Measurements from ENCODE around the gene SLC44A4. TPM values are rescaled to one million over a fixed set of nuclear protein-coding genes. Genes with fewer than 3 reads are reported as not detected.
"Not testable (repeated sequence)": the region's sequence is repeated elsewhere in the genome, so short reads cannot be mapped to it uniquely, and the experiment has no call there.

SLC44A4 gene
- total RNA-seq, 2 experiments from 2014 or later, result 0.20 TPM; not detected in 1

GRCh38 chr6:31822036-31822821, 56.6 kb downstream of the SLC44A4 start:
- peaks cover 17% of the 10 kb centered on the region for H3K36me3 Mint-ChIP-seq (ENCODE audit: low read depth)
- H3K4me1 Mint-ChIP-seq (ENCODE audit: low read depth), result peaks cover 62% of the 10 kb centered on the region
- Histone ChIP-seq H3K4me1 (ENCODE audit: insufficient read depth, low read length) (peaks cover 58% of the 10 kb centered on the region), H3K27me3 (ENCODE audit: control insufficient read depth in 1 of 2, insufficient read depth in 2 of 2, low read length in 2 of 2) (no peaks in the 10 kb centered on the region), H3K36me3 (ENCODE audit: insufficient read depth, low read length) (no peaks in the 10 kb centered on the region), H3K4me3 (ENCODE audit: low read length) (peak overlapping the region; percentile 63), H3K9me3 (ENCODE audit: control insufficient read depth in 1 of 2, insufficient read depth in 1 of 2, low read length in 2 of 2) (no peaks in the 10 kb centered on the region), H3K27ac (ENCODE audit: low read depth in 1 of 2, low read length in 2 of 2) (peak overlapping the region; percentile 83 to 84)
- CTCF ChIA-PET, result no interaction called here
- intact Hi-C loops (cut with DNase I, micrococcal nuclease), result loop anchor here in 1 of 2 experiments (2.0 kb wide), 1 partner anchor 15 kb away; the partner anchor contains the start of gene LSM2
- peak overlapping the region; percentile 94 for H3K27ac Mint-ChIP-seq
- peak; percentile 60 for ATAC-seq (ENCODE audit: poor library complexity)
- H3K9me3 Mint-ChIP-seq, result no peaks in the 10 kb centered on the region
- peak in 13 of 14 experiments; percentile 30 to 85 (median 55) for DNase-seq
- H3K27me3 Mint-ChIP-seq, result no peaks in the 10 kb centered on the region
- no peak for TF ChIP-seq CTCF (IDR thresholded peaks at IDR 0.05)
- H3K4me3 Mint-ChIP-seq, result peak overlapping the region; percentile 94
- POLR2A ChIA-PET, result interaction anchor here (0.6 to 2.7 kb wide), 5 partner anchors 12 to 275 kb away, joined by 3 to 17 read pairs (median 4); partner anchors contain the start of genes BAG6, LSM2 and VARS1

DNA sequence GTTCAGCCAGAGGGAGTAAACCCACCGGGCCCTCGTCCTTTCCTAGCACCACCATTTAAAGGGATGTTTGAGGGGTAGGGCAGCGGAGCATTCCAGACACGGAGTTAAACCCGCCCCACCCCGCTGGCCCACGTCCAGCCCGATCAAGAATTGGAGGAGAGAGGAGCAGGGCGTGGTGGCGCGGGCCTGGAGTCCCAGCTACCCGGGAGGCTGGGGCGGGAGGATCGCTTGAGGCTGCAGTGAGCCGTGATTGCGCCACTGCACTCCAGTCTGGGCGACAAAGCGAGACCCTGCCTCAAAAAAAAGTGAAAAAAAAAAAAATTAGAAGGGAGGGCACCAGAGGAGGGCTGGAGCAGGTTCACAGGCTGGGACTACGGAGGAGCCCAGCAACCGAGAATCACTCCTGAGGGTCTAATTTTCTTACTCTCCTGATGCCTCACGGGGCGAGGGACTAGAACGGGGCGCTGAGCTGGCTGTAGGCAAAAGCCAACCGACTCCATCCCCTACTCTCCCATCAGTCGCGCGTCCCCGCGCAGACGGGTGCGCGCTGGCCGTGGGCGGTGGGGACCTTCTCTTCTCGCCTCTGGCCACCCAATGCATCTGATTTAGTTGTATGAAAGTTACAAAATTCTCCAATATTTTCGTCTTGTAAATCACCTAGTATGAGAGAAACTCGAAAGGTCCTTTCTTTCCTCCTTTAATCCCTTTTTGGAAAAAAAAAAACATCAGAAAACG, 57.3 kb downstream of the SLC44A4 start:
- DNase-seq (peak in 2 of 14 experiments; percentile 43 to 52), ATAC-seq (ENCODE audit: poor library complexity) (peak; percentile 4)
- Mint-ChIP-seq H3K36me3 (ENCODE audit: low read depth) (peaks cover 13% of the 10 kb centered on the region), H3K4me3 (peak overlapping the region; percentile 94), H3K27ac (peak overlapping the region; percentile 94), H3K9me3 (no peaks in the 10 kb centered on the region), H3K4me1 (ENCODE audit: low read depth) (peaks cover 54% of the 10 kb centered on the region), H3K27me3 (no peaks in the 10 kb centered on the region)
- POLR2A ChIA-PET, result interaction anchor here (0.6 to 2.7 kb wide), 5 partner anchors 12 to 275 kb away, joined by 3 to 17 read pairs (median 4); partner anchors contain the start of genes LSM2 and VARS1
- peak overlapping the region; percentile 63 for H3K4me3 ChIP-seq (ENCODE audit: low read length)
- no peak for TF ChIP-seq CTCF (IDR thresholded peaks at IDR 0.05)
- H3K36me3 ChIP-seq (ENCODE audit: insufficient read depth, low read length), result no peaks in the 10 kb centered on the region
- H3K4me1 ChIP-seq (ENCODE audit: insufficient read depth, low read length), result peaks cover 52% of the 10 kb centered on the region
- no peaks in the 10 kb centered on the region for H3K27me3 ChIP-seq (ENCODE audit: control insufficient read depth in 1 of 2, insufficient read depth in 2 of 2, low read length in 2 of 2)
- CTCF ChIA-PET, result no interaction called here
- H3K27ac ChIP-seq (ENCODE audit: low read depth in 1 of 2, low read length in 2 of 2), result peak overlapping the region; percentile 50 to 83
- no peaks in the 10 kb centered on the region for H3K9me3 ChIP-seq (ENCODE audit: control insufficient read depth in 1 of 2, insufficient read depth in 1 of 2, low read length in 2 of 2)
- intact Hi-C loops (cut with DNase I, micrococcal nuclease), result loop anchor here (2.0 kb wide), 2 partner anchors 15 to 93 kb away; partner anchors contain the start of genes DDAH2 (in 1 of the 2) and LSM2 (in 1 of the 2)

DNA sequence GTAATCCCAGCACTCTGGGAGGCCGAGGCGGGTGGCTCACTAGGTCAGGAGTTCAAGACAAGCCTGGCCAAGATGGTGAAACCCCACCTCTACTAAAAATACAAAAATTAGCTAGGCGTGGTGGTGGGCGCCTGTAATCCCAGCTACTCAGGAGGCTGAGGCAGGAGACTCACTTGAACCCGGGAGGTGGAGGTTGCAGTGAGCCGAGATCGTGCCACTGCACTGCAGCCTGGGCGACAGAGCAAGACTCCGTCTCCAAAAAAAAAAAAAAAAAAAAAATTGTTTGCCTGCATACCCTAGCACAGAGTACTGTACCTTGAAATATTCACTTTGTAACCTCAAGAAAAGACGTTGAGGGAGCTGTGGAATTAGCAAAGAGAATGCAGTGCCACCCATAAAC, 58.4 kb downstream of the SLC44A4 start:
- peaks cover 13% of the 10 kb centered on the region for H3K36me3 Mint-ChIP-seq (ENCODE audit: low read depth)
- H3K9me3 Mint-ChIP-seq; H3K27me3 ChIP-seq (ENCODE audit: control insufficient read depth in 1 of 2, insufficient read depth in 2 of 2, low read length in 2 of 2); H3K9me3 ChIP-seq (ENCODE audit: control insufficient read depth in 1 of 2, insufficient read depth in 1 of 2, low read length in 2 of 2); H3K27ac ChIP-seq (ENCODE audit: low read depth in 1 of 2, low read length in 2 of 2); DNase-seq; H3K4me3 ChIP-seq (ENCODE audit: low read length); H3K27me3 Mint-ChIP-seq; H3K4me3 Mint-ChIP-seq; ATAC-seq (ENCODE audit: poor library complexity); H3K36me3 ChIP-seq (ENCODE audit: insufficient read depth, low read length): not testable (repeated sequence)
- H3K4me1 ChIP-seq (ENCODE audit: insufficient read depth, low read length), result peaks cover 45% of the 10 kb centered on the region
- intact Hi-C loops (cut with DNase I, micrococcal nuclease), result loop anchor here in 1 of 2 experiments (2.0 kb wide), 1 partner anchor 92 kb away; the partner anchor contains the start of gene DDAH2
- POLR2A ChIA-PET, result interaction anchor here (1.2 to 1.6 kb wide), 2 partner anchors 85 to 156 kb away, joined by 3 to 7 read pairs; partner anchors contain the start of gene GPANK1
- CTCF ChIA-PET, result interaction anchor here (0.7 to 1.3 kb wide), 2 partner anchors 10 to 275 kb away, joined by 3 to 10 read pairs; no protein-coding TSS in a partner anchor
- H3K4me1 Mint-ChIP-seq (ENCODE audit: low read depth), result peaks cover 50% of the 10 kb centered on the region
- H3K27ac Mint-ChIP-seq, result peak overlapping the region; percentile 71
